GM12878 (cell line): Measurements from ENCODE around the gene B4GALT5. TPM values are rescaled to one million over a fixed set of nuclear protein-coding genes. Genes with fewer than 3 reads are reported as not detected.

Experiments
- BMI1 ChIP-seq: fragments of 450-650 bp; IDR thresholded peaks from 2 replicates; pipeline ENCODE4 v1.6.1; 2016; ENCODE audit warnings: mild to moderate bottlenecking, moderate library complexity, borderline replicate concordance
- CBFB ChIP-seq: IDR thresholded peaks from 2 replicates; pipeline ENCODE4 v1.6.1; 2016; ENCODE audit warnings: antibody characterized with exemption, low read depth
- CEBPB ChIP-seq, 2 experiments: fragments of 150-350 bp in 1 of 2; IDR thresholded peaks; 2 replicates each; pipeline ENCODE4 v1.6.1; 2012 to 2014; ENCODE audit warnings: low read depth in 2 of 2, low read length in 2 of 2, borderline replicate concordance in 1 of 2, inconsistent platforms in 1 of 2
- CHD2 ChIP-seq: IDR thresholded peaks from 2 replicates; pipeline ENCODE4 v1.6.1; 2011; ENCODE audit warnings: low read depth, low read length, improper control_type of control experiment, borderline replicate concordance
- E2F4 ChIP-seq: IDR thresholded peaks from 2 replicates; pipeline ENCODE4 v1.6.1; 2012; ENCODE audit warnings: low read depth, low read length, improper control_type of control experiment
- EED ChIP-seq: sonication (generic); IDR thresholded peaks from 2 replicates; pipeline ENCODE4 v1.6.1; 2016; ENCODE audit warnings: antibody characterized with exemption, low read depth
- EGR1 ChIP-seq, 2 experiments: IDR thresholded peaks; 1 replicate in 1 of 2; 2 replicates in 1 of 2; pipeline ENCODE4 v1.6.1; 2011 to 2012; ENCODE audit warnings: low read depth in 2 of 2, low read length in 2 of 2, borderline replicate concordance in 1 of 2, mild to moderate bottlenecking in 1 of 2, moderate library complexity in 1 of 2
- FOXK2 ChIP-seq: fragments of 450-650 bp; IDR thresholded peaks from 2 replicates; pipeline ENCODE4 v1.6.1; 2017; ENCODE audit warnings: mild to moderate bottlenecking, moderate library complexity
- HSF1 ChIP-seq: fragments of 150-350 bp; IDR thresholded peaks from 2 replicates; pipeline ENCODE4 v1.6.1; 2014; ENCODE audit warnings: mild to moderate bottlenecking, low read depth, low read length
- JUNB ChIP-seq: IDR thresholded peaks from 2 replicates; pipeline ENCODE4 v1.6.1; 2016; ENCODE audit warnings: antibody characterized with exemption, mild to moderate bottlenecking
- JUND ChIP-seq: IDR thresholded peaks from 2 replicates; pipeline ENCODE4 v1.6.1; 2012; ENCODE audit warnings: low read depth, mild to moderate bottlenecking, low read length, improper control_type of control experiment, moderate library complexity
- MTA2 ChIP-seq: fragments of 450-650 bp; IDR thresholded peaks from 2 replicates; pipeline ENCODE4 v1.6.1; 2016; ENCODE audit warnings: low read depth, mild to moderate bottlenecking, moderate library complexity
- NR2F1 ChIP-seq: fragments of 450-650 bp; conservative IDR thresholded peaks from 2 replicates; pipeline ENCODE4 v1.6.1; 2017; ENCODE audit warnings: mild to moderate bottlenecking
- NRF1 ChIP-seq: conservative IDR thresholded peaks from 2 replicates; pipeline ENCODE4 v1.6.1; 2011; ENCODE audit warnings: mild to moderate bottlenecking, low read depth, low read length, improper control_type of control experiment
- PAX5 ChIP-seq: IDR thresholded peaks from 2 replicates; pipeline ENCODE4 v1.6.1; 2011; ENCODE audit warnings: low read depth, low read length, borderline replicate concordance
- PKNOX1 ChIP-seq: fragments of 450-650 bp; IDR thresholded peaks from 2 replicates; pipeline ENCODE4 v1.6.1; 2016; ENCODE audit warnings: mild to moderate bottlenecking
- RCOR1 ChIP-seq: conservative IDR thresholded peaks from 2 replicates; pipeline ENCODE4 v1.6.1; 2012; ENCODE audit warnings: low read depth, low read length, improper control_type of control experiment
- SIX5 ChIP-seq: IDR thresholded peaks from 2 replicates; pipeline ENCODE4 v1.6.1; 2011; ENCODE audit warnings: mild to moderate bottlenecking, low read depth, low read length, moderate library complexity; ENCODE audit not compliant: severe bottlenecking
- SMAD1 ChIP-seq: fragments of 450-650 bp; IDR thresholded peaks from 2 replicates; pipeline ENCODE4 v1.6.1; 2018; ENCODE audit warnings: mild to moderate bottlenecking, low read depth; ENCODE audit not compliant: partially characterized antibody
- SPI1 ChIP-seq: IDR thresholded peaks from 2 replicates; pipeline ENCODE4 v1.6.1; 2011; ENCODE audit warnings: low read depth, mild to moderate bottlenecking, low read length, moderate library complexity, borderline replicate concordance; ENCODE audit not compliant: insufficient read depth
- TAF1 ChIP-seq: IDR thresholded peaks from 2 replicates; pipeline ENCODE4 v1.6.1; 2011; ENCODE audit warnings: mild to moderate bottlenecking, low read depth, low read length, borderline replicate concordance
- TBL1XR1 ChIP-seq: IDR thresholded peaks from 2 replicates; pipeline ENCODE4 v1.6.1; 2012; ENCODE audit warnings: low read depth, low read length, improper control_type of control experiment
- ZNF24 ChIP-seq: fragments of 450-650 bp; IDR thresholded peaks from 2 replicates; pipeline ENCODE4 v1.6.1; 2017; ENCODE audit warnings: antibody characterized with exemption, mild to moderate bottlenecking
- ZZZ3 ChIP-seq: IDR thresholded peaks from 2 replicates; pipeline ENCODE4 v1.6.1; 2011; ENCODE audit warnings: low read depth; ENCODE audit not compliant: control insufficient read depth, insufficient read length
- polyA plus RNA-seq, 11 experiments: library from polyadenylated mRNA; depleted of rRNA in 4 of 11; unstranded in 6 of 11; stranded (reverse) in 5 of 11; fragments of >200 nt; fragmentation: Nextera tagmentation in 4 of 11; fragmentation: Illumina TruSeq in 1 of 11; extraction: Ambion mirVana in 4 of 11; extraction: Trizol in 1 of 11; gene quantifications; 1 replicate in 1 of 11; 2 replicates in 10 of 11; pipeline versions ENCODE4 v1.2.1 to v1.2.3, GENCODE V29; 2011 to 2016; ENCODE audit warnings: inconsistent platforms in 2 of 11, missing spikeins in 2 of 11, low read depth in 1 of 11
- total RNA-seq, 4 experiments: library from RNA; depleted of rRNA in 3 of 4; stranded (reverse); fragments of >200 nt in 3 of 4; fragmentation: Illumina TruSeq in 1 of 4; extraction: Trizol in 1 of 4; gene quantifications; 2 replicates each; pipeline versions ENCODE4 v1.2.1 to v1.2.3, GENCODE V29; 2013 to 2021
- TF ChIP-seq, protein P1 (sequence below): fragments of 150-350 bp; IDR thresholded peaks from 2 replicates; pipeline ENCODE4 v1.6.1; 2016; ENCODE audit warnings: low read depth, low read length

Gene B4GALT5
- total and polyA plus RNA-seq, 10 of the 15 experiments (the other 5 are each of a cell fraction or from before 2014, with no cell fraction given) = 2.0 to 55.5 (median 20.2) TPM

- TF ChIP-seq CEBPB (IDR thresholded peaks at IDR 0.05; ENCODE audit: borderline replicate concordance in 1 of 2, low read depth in 2 of 2, low read length in 2 of 2) (peak in 1 of 2 experiments; percentile 84; a peak in 1 of 4 replicates), BMI1 (peak; percentile 62; the same call in 1 of the 2 replicates), SPI1 (no peak), EED (peak; percentile 89), JUNB (peak; percentile 89), ZZZ3 (no peak), ZNF24 (peak; percentile 18; the same call in 1 of the 2 replicates), HSF1 (no peak), MTA2 (peak; percentile 88), CHD2 (peak; percentile 46; the same call in 1 of the 2 replicates), TBL1XR1 (peak; percentile 93), PAX5 (peak; percentile 67; the same call in 1 of the 2 replicates), FOXK2 (no peak), NRF1 (no peak), CBFB (peak; percentile 53; the same call in 1 of the 2 replicates), SIX5 (no peak), JUND (peak; percentile 75), E2F4 (no peak), RCOR1 (no peak), EGR1 (IDR thresholded peaks at IDR 0.05; ENCODE audit: borderline replicate concordance in 1 of 2, low read depth in 2 of 2, low read length in 2 of 2) (no peak), NR2F1 (peak; percentile 84), TAF1 (no peak), SMAD1 (peak; percentile 74), PKNOX1 (no peak)
- TF ChIP-seq, protein P1, sequence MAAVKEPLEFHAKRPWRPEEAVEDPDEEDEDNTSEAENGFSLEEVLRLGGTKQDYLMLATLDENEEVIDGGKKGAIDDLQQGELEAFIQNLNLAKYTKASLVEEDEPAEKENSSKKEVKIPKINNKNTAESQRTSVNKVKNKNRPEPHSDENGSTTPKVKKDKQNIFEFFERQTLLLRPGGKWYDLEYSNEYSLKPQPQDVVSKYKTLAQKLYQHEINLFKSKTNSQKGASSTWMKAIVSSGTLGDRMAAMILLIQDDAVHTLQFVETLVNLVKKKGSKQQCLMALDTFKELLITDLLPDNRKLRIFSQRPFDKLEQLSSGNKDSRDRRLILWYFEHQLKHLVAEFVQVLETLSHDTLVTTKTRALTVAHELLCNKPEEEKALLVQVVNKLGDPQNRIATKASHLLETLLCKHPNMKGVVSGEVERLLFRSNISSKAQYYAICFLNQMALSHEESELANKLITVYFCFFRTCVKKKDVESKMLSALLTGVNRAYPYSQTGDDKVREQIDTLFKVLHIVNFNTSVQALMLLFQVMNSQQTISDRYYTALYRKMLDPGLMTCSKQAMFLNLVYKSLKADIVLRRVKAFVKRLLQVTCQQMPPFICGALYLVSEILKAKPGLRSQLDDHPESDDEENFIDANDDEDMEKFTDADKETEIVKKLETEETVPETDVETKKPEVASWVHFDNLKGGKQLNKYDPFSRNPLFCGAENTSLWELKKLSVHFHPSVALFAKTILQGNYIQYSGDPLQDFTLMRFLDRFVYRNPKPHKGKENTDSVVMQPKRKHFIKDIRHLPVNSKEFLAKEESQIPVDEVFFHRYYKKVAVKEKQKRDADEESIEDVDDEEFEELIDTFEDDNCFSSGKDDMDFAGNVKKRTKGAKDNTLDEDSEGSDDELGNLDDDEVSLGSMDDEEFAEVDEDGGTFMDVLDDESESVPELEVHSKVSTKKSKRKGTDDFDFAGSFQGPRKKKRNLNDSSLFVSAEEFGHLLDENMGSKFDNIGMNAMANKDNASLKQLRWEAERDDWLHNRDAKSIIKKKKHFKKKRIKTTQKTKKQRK = no peak
These were observed 44.0 kb downstream of the B4GALT5 start (continued) for GRCh38 chr20:49669601-49670189.
